GM23338 (cell line): ENCODE measurements around the gene FOXP1. TPM values are rescaled to one million over a fixed set of nuclear protein-coding genes. Genes with fewer than 3 reads are reported as not detected.

Source experiments
- ATAC-seq: fragments of 200-7000 bp; cut with Tn5 transposase; 3 replicates; pipeline ENCODE4 v1.9.1; 2020
- DNase-seq: peaks from one replicate; pipeline ENCODE4 v3.0.0-alpha.2; 2015; ENCODE audit warnings: low spot score
- H2AFZ ChIP-seq: fragments of 200-600 bp; sonication (generic); 2 replicates; pipeline ENCODE4 v1.8.0; 2016; ENCODE audit warnings: antibody characterized with exemption, mild to moderate bottlenecking, moderate library complexity
- H3F3A ChIP-seq: fragments of 200-600 bp; sonication (generic); replicated peaks from 2 replicates; pipeline ENCODE4 v1.8.0; 2017; ENCODE audit warnings: antibody characterized with exemption, mixed run types, low read depth
- H3K27ac ChIP-seq: fragments of 200-600 bp; sonication (generic); 2 replicates; pipeline ENCODE4 v1.6.1; 2016; ENCODE audit warnings: low read depth
- H3K27me3 ChIP-seq: fragments of 200-600 bp; sonication (generic); 2 replicates; pipeline ENCODE4 v1.8.0; 2016; ENCODE audit warnings: mild to moderate bottlenecking, mixed run types, moderate library complexity; ENCODE audit not compliant: insufficient read depth
- H3K36me3 ChIP-seq: fragments of 200-600 bp; sonication (generic); 2 replicates; pipeline ENCODE4 v1.8.0; 2016; ENCODE audit warnings: mild to moderate bottlenecking; ENCODE audit not compliant: insufficient read depth
- H3K4me1 ChIP-seq: fragments of 200-600 bp; sonication (generic); 2 replicates; pipeline ENCODE4 v1.8.0; 2016; ENCODE audit warnings: mild to moderate bottlenecking, moderate library complexity; ENCODE audit not compliant: insufficient read depth
- H3K4me2 ChIP-seq: fragments of 200-600 bp; sonication (generic); 2 replicates; pipeline ENCODE4 v1.7.1; 2017; ENCODE audit warnings: mixed run types
- H3K4me3 ChIP-seq: fragments of 200-600 bp; sonication (generic); 2 replicates; pipeline ENCODE4 v1.6.1; 2016; ENCODE audit warnings: mixed run types
- H3K79me2 ChIP-seq: fragments of 200-600 bp; sonication (generic); replicated peaks from 2 replicates; pipeline ENCODE4 v1.8.0; 2017; ENCODE audit warnings: mild to moderate bottlenecking; ENCODE audit not compliant: insufficient read depth
- H3K9me2 ChIP-seq: fragments of 200-600 bp; sonication (generic); 2 replicates; pipeline ENCODE4 v1.8.0; 2017; ENCODE audit not compliant: insufficient read depth
- H4K20me1 ChIP-seq: fragments of 200-600 bp; sonication (generic); replicated peaks from 2 replicates; pipeline ENCODE4 v1.8.0; 2017; ENCODE audit warnings: mild to moderate bottlenecking; ENCODE audit not compliant: insufficient read depth
- H3K27ac Mint-ChIP-seq: 2 replicates; pipeline ENCODE4 v1.8.0; 2020; ENCODE audit warnings: inconsistent platforms, mild to moderate bottlenecking, moderate library complexity, mixed read lengths
- H3K27me3 Mint-ChIP-seq: 3 replicates; pipeline ENCODE4 v1.8.0; 2022; ENCODE audit warnings: low read depth, mild to moderate bottlenecking, moderate library complexity, mixed read lengths, inconsistent platforms; ENCODE audit not compliant: insufficient read depth, poor library complexity
- H3K36me3 Mint-ChIP-seq: 3 replicates; pipeline ENCODE4 v1.8.0; 2021; ENCODE audit warnings: low read depth, mild to moderate bottlenecking, inconsistent platforms, moderate library complexity, mixed read lengths
- H3K4me1 Mint-ChIP-seq: 3 replicates; pipeline ENCODE4 v1.8.0; 2020; ENCODE audit warnings: mild to moderate bottlenecking, inconsistent platforms, mixed read lengths
- H3K4me3 Mint-ChIP-seq: 3 replicates; pipeline ENCODE4 v1.8.0; 2021; ENCODE audit warnings: moderate library complexity, mild to moderate bottlenecking, inconsistent platforms, mixed read lengths
- H3K9me3 Mint-ChIP-seq: 3 replicates; pipeline ENCODE4 v1.8.0; 2020; ENCODE audit warnings: moderate library complexity, mild to moderate bottlenecking, inconsistent platforms, mixed read lengths
- CREB1 ChIP-seq: fragments of 250-450 bp; sonication (Bioruptor Pico); IDR thresholded peaks from 2 replicates; pipeline ENCODE4 v1.5.0; 2020; ENCODE audit warnings: low read depth, mild to moderate bottlenecking, moderate library complexity
- CTCF ChIP-seq, 2 experiments: fragments of 200-600 bp in 1 of 2; sonication (generic) in 1 of 2; conservative IDR thresholded peaks; 2 replicates each; pipeline versions ENCODE4 v1.5.1 to v1.6.1; 2016 to 2017; ENCODE audit warnings: antibody characterized with exemption in 2 of 2, low read depth in 2 of 2, mild to moderate bottlenecking in 2 of 2, moderate library complexity in 1 of 2
- ETS1 ChIP-seq: IDR thresholded peaks from 2 replicates; pipeline ENCODE4 v1.6.1; 2016; ENCODE audit warnings: antibody characterized with exemption
- EZH2 ChIP-seq: fragments of 200-600 bp; sonication (generic); IDR thresholded peaks from one replicate; pipeline ENCODE4 v1.8.0; 2017; ENCODE audit warnings: antibody characterized with exemption, mild to moderate bottlenecking, low read depth; ENCODE audit not compliant: unreplicated experiment
- EZH2phosphoT487 ChIP-seq: fragments of 200-600 bp; sonication (generic); IDR thresholded peaks from one replicate; pipeline ENCODE4 v1.8.1; 2018; ENCODE audit warnings: antibody characterized with exemption; ENCODE audit not compliant: unreplicated experiment
- NANOG ChIP-seq: IDR thresholded peaks from 2 replicates; pipeline ENCODE4 v1.6.1; 2016; ENCODE audit warnings: antibody characterized with exemption, borderline replicate concordance
- POLR2AphosphoS5 ChIP-seq: IDR thresholded peaks from 2 replicates; pipeline ENCODE4 v1.6.1; 2016; ENCODE audit warnings: antibody characterized with exemption, low read depth
- REST ChIP-seq: IDR thresholded peaks from one replicate; pipeline ENCODE4 v1.6.1; 2018; ENCODE audit warnings: antibody characterized with exemption; ENCODE audit not compliant: unreplicated experiment
- STAT1 ChIP-seq: IDR thresholded peaks from one replicate; pipeline ENCODE4 v1.6.1; 2016; ENCODE audit warnings: antibody characterized with exemption; ENCODE audit not compliant: unreplicated experiment
- ZNF462 ChIP-seq: fragments of 250-450 bp; sonication (Bioruptor Pico); IDR thresholded peaks from 2 replicates; pipeline ENCODE4 v1.5.0; 2020; ENCODE audit warnings: mild to moderate bottlenecking, moderate library complexity
- polyA plus RNA-seq: library from polyadenylated mRNA; unstranded; fragments of >200 nt; fragmentation: Nextera tagmentation; extraction: Ambion mirVana; gene quantifications from 2 replicates; pipeline ENCODE4 v1.2.1, GENCODE V29; 2016
- total RNA-seq: library from RNA; depleted of rRNA; stranded (reverse); fragments of >200 nt; shearing (Covaris generic); gene quantifications from 2 replicates; pipeline ENCODE4 v1.2.3, GENCODE V29; 2014

The FOXP1 gene
- total and polyA plus RNA-seq, 2 experiments from 2014 or later: 32.9 to 35.5 TPM

GRCh38 chr3:70947579-70947978 is 635.9 kb downstream of the FOXP1 start (continued):
- TF ChIP-seq CTCF (conservative IDR thresholded peaks at IDR 0.05; ENCODE audit: low read depth in 2 of 2): no peak
- TF ChIP-seq STAT1: no peak

GRCh38 chr3:70943886-70944285 is 639.6 kb downstream of the FOXP1 start:
- Histone ChIP-seq H3K4me2 (no peak overlapping the region), H3K9me2 (peaks cover 16% of the 10 kb centered on the region), H3K4me1 (no peaks in the 10 kb centered on the region), H3K36me3 (no peaks in the 10 kb centered on the region), H3K4me3 (no peak overlapping the region), H2AFZ (no peak overlapping the region), H4K20me1 (no peaks in the 10 kb centered on the region), H3K27me3 (no peaks in the 10 kb centered on the region), H3F3A (no peaks in the 10 kb centered on the region), H3K27ac (no peak overlapping the region), H3K79me2 (no peaks in the 10 kb centered on the region)
- H3K27me3 Mint-ChIP-seq: peaks cover 1% of the 10 kb centered on the region
- no peaks in the 10 kb centered on the region for H3K9me3 Mint-ChIP-seq
- H3K36me3 Mint-ChIP-seq: no peaks in the 10 kb centered on the region
- no peak overlapping the region for H3K27ac Mint-ChIP-seq
- ATAC-seq (no peak), DNase-seq (no peak)
- no peak overlapping the region for H3K4me3 Mint-ChIP-seq
- no peaks in the 10 kb centered on the region for H3K4me1 Mint-ChIP-seq
- no peak for TF ChIP-seq STAT1
- TF ChIP-seq ETS1: no peak
- no peak for TF ChIP-seq CREB1 (CRISPR knock-in tag)
- no peak for TF ChIP-seq ZNF462
- TF ChIP-seq REST: no peak
- no peak for TF ChIP-seq CTCF (conservative IDR thresholded peaks at IDR 0.05; ENCODE audit: low read depth in 2 of 2)
- TF ChIP-seq EZH2: no peak
- TF ChIP-seq POLR2AphosphoS5: no peak
- TF ChIP-seq NANOG: no peak
- TF ChIP-seq EZH2phosphoT487: no peak
